ENCODE data around the gene RETREG1.

GRCh38 chr5:16552666-16553343 lies 64.0 kb downstream of the RETREG1 start:
- TF ChIP-seq CTCF (IDR thresholded peaks at IDR 0.05) = peak; percentile 21 to 41 (median 32)
- TF ChIP-seq POLR2A (IDR thresholded peaks at IDR 0.05) = no peak
